Effector CD8-positive, alpha-beta T cell (primary cell): ENCODE measurements around the gene IQCF6.
"Not testable (repeated sequence)": the region's sequence is repeated elsewhere in the genome, so short reads cannot be mapped to it uniquely, and the experiment has no call there.

Experiments
- DNase-seq: peaks from one replicate; lab custom pipeline; 2025; lab: John Stamatoyannopoulos, UW

The IQCF6 gene

GRCh38 chr3:51773529-51774056 is 5.4 kb downstream of the IQCF6 start:
- no peak for DNase-seq

DNA sequence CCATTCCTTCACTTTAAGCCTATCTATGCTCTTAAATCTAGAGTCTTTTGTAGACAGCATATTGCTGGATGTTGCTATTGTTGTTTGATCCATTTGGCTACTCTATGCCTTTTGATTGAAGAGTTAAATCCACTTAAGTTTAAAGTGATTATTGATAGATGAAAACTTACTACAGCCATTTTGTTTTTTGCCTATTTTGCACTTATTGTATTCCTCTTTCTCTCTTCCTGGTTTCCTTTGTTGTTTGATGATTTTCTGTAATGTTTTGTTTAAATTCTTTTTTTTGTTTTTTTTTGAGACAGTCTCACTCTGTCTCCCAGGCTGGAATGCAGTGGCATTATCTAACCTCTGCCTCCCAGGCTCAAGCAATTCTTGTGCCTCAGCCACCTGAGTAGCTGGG is 19.8 kb downstream of the IQCF6 start:
- no peak for DNase-seq

GRCh38 chr3:51753763-51754750 is 25.0 kb downstream of the IQCF6 start:
- not testable (repeated sequence) for DNase-seq

GRCh38 chr3:51751287-51751686 is 27.8 kb downstream of the IQCF6 start:
- no peak for DNase-seq

GRCh38 chr3:51750878-51751277 is 28.2 kb downstream of the IQCF6 start:
- DNase-seq: no peak

DNA sequence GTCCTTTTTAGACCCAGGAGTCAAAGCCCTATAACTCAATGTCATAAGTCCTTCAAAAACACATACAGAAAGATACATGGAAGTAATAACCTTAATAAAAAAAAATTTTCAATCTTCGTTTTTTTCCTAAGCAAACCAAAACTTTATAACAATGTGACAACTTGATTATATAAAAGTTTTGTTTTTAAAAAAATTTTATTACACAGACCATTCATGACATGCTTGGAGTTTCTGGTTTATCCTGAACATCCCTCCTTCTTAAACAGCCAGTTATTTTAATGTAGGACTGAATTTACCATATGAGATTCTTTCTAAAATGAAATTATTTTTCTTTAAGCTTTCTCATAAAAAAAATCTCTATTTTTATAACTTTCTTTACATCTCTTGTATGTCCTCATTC is 30.7 kb downstream of the IQCF6 start:
- no peak for DNase-seq

DNA sequence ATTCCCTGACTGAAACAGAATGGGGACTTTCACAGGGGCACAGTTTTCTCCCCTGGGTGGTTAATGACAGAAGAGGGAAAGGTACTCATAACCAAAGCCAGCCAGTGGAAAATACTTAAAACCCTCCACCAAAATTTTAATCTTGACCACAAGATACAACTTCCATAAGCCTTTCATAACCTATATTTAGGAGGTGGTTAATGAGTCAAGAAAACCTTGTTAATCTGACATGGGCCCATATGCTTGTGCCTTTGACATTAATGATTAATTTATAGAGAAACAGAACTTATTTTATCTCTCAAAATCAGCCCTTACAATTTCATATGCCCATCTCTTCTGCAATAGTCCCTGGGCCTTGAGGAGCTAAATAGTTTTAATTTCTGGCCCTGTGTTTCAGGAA is 31.2 kb downstream of the IQCF6 start:
- no peak for DNase-seq

DNA sequence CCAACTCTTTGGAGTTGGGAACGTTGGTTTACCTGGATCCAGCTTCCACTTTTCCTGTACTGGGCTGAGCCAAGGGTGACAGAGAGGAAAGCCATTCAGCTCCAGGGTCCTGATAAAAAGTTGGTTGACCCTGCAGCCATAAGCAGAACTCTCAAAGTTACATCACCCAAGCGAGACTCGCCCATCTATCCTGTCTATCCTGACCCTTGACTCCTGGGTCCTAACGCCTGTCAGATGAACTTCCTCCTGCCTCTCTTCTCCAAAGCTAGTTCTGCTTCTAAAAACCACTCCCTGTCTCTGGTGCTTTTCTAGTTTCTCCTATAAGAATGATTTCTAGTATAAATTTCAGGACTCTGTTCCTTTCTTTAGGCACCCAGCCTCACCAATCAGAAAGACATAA is 36.1 kb downstream of the IQCF6 start:
- not testable (repeated sequence) for DNase-seq

DNA sequence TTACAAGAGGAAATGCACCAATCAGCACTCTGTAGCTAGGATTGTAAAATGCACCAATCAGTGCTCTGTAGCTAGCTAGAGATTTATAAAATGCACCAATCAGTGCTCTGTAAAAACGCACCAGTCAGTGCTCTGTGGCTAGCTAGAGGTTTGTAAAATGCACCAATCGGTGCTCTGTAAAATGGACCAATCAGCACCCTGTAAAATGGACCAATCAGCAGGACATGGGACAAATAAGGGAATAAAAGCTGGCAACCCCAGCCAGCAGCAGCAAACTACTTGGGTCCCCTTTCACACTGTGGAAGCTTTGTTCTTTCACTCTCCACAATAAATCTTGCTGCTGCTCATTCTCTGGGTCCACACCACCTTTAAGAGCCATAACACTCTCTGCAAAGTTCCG is 36.7 kb downstream of the IQCF6 start:
- DNase-seq: not testable (repeated sequence)

- no peak for DNase-seq
Observed at GRCh38 chr3:51739110-51739509, 39.9 kb downstream of the IQCF6 start.

DNA sequence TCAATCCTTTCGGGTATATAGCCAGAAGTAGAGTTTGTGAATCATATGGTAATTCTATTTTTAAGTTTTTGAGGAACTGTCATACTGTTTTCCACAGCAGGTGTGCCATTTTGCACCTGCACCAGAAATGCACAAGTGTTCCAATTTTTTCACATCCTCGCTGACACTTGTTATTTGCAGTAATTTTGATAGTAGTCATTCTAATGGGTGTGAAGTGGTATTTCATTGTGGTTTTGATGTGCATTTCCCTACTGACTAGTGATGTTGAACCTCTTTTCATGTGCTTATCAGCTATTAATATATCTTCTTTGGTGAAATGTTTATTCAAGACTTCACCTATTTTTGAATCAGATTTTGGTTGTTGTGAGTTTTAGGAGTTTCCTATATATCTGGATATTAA is 43.1 kb downstream of the IQCF6 start:
- DNase-seq: no peak

- DNase-seq: no peak
Observed at GRCh38 chr3:51735039-51735438, 44.0 kb downstream of the IQCF6 start.

GRCh38 chr3:51734572-51734907 is 44.5 kb downstream of the IQCF6 start:
- DNase-seq: no peak

GRCh38 chr3:51733859-51734571 is 45.0 kb downstream of the IQCF6 start:
- no peak for DNase-seq

GRCh38 chr3:51729042-51729633 is 49.9 kb downstream of the IQCF6 start:
- no peak for DNase-seq
